ENCODE data around the gene IFRD2. TPM values are rescaled to one million over a fixed set of nuclear protein-coding genes. Genes with fewer than 3 reads are reported as not detected.

Gene IFRD2
- total and polyA plus RNA-seq, 9 of the 15 experiments (the other 6 are each of a cell fraction or from before 2014, with no cell fraction given), result 30.5 to 115 (median 52.8) TPM

DNA sequence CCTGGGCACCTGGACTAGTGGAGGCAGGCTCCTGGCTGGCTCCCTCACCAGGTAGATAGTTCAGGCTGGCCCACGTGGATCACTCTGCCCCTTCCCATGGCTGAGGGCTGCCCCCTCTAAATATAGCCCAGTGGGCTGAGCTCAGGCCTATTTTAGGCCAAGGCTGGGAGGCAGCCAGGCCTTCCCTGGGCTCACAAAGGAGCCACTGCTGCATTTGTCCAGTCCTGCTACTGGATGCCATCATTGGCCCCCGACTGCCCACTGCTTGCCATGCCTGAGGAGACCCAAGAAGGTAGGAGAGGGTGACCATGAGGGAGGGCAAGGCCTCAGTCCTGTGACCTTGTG lies 13.4 kb downstream of the IFRD2 start, which contains the start of gene LSMEM2 (continued):
- TF ChIP-seq, protein P1, sequence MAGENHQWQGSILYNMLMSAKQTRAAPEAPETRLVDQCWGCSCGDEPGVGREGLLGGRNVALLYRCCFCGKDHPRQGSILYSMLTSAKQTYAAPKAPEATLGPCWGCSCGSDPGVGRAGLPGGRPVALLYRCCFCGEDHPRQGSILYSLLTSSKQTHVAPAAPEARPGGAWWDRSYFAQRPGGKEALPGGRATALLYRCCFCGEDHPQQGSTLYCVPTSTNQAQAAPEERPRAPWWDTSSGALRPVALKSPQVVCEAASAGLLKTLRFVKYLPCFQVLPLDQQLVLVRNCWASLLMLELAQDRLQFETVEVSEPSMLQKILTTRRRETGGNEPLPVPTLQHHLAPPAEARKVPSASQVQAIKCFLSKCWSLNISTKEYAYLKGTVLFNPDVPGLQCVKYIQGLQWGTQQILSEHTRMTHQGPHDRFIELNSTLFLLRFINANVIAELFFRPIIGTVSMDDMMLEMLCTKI (IDR thresholded peaks at IDR 0.05; ENCODE audit: partially characterized antibody), result no peak
- TF ChIP-seq, protein P2, sequence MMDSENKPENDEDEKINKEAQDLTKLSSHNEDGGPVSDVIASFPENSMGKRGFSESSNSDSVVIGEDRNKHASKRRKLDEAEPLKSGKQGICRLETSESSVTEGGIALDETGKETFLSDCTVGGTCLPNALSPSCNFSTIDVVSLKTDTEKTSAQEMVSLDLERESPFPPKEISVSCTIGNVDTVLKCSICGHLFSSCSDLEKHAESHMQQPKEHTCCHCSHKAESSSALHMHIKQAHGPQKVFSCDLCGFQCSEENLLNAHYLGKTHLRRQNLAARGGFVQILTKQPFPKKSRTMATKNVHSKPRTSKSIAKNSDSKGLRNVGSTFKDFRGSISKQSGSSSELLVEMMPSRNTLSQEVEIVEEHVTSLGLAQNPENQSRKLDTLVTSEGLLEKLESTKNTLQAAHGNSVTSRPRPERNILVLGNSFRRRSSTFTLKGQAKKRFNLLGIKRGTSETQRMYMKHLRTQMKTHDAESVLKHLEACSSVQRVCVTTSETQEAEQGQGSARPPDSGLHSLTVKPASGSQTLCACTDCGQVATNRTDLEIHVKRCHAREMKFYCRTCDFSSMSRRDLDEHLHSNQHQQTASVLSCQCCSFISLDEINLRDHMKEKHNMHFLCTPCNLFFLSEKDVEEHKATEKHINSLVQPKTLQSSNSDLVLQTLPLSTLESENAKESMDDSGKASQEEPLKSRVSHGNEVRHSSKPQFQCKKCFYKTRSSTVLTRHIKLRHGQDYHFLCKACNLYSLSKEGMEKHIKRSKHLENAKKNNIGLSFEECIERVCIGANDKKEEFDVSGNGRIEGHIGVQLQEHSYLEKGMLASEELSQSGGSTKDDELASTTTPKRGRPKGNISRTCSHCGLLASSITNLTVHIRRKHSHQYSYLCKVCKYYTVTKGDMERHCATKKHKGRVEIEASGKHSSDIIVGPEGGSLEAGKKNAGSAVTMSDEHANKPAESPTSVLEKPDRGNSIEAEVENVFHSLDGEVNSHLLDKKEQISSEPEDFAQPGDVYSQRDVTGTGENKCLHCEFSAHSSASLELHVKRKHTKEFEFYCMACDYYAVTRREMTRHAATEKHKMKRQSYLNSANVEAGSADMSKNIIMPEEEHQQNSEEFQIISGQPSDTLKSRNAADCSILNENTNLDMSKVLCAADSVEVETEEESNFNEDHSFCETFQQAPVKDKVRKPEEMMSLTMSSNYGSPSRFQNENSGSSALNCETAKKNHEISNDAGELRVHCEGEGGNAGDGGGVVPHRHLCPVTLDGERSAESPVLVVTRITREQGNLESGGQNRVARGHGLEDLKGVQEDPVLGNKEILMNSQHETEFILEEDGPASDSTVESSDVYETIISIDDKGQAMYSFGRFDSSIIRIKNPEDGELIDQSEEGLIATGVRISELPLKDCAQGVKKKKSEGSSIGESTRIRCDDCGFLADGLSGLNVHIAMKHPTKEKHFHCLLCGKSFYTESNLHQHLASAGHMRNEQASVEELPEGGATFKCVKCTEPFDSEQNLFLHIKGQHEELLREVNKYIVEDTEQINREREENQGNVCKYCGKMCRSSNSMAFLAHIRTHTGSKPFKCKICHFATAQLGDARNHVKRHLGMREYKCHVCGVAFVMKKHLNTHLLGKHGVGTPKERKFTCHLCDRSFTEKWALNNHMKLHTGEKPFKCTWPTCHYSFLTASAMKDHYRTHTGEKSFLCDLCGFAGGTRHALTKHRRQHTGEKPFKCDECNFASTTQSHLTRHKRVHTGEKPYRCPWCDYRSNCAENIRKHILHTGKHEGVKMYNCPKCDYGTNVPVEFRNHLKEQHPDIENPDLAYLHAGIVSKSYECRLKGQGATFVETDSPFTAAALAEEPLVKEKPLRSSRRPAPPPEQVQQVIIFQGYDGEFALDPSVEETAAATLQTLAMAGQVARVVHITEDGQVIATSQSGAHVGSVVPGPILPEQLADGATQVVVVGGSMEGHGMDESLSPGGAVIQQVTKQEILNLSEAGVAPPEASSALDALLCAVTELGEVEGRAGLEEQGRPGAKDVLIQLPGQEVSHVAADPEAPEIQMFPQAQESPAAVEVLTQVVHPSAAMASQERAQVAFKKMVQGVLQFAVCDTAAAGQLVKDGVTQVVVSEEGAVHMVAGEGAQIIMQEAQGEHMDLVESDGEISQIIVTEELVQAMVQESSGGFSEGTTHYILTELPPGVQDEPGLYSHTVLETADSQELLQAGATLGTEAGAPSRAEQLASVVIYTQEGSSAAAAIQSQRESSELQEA (IDR thresholded peaks at IDR 0.05; ENCODE audit: low read depth), result no peak
- no peak for TF ChIP-seq MYC (IDR thresholded peaks at IDR 0.05; ENCODE audit: low read depth, low read length)
- TF ChIP-seq MYC (CRISPR knock-in tag; IDR thresholded peaks at IDR 0.05; ENCODE audit: borderline replicate concordance, low read depth), result no peak
- TF ChIP-seq, protein P3, sequence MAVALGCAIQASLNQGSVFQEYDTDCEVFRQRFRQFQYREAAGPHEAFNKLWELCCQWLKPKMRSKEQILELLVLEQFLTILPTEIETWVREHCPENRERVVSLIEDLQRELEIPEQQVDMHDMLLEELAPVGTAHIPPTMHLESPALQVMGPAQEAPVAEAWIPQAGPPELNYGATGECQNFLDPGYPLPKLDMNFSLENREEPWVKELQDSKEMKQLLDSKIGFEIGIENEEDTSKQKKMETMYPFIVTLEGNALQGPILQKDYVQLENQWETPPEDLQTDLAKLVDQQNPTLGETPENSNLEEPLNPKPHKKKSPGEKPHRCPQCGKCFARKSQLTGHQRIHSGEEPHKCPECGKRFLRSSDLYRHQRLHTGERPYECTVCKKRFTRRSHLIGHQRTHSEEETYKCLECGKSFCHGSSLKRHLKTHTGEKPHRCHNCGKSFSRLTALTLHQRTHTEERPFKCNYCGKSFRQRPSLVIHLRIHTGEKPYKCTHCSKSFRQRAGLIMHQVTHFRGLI (CRISPR knock-in tag; IDR thresholded peaks at IDR 0.05), result no peak
- no peak for TF ChIP-seq ZNF778 (CRISPR knock-in tag; IDR thresholded peaks at IDR 0.05)
- TF ChIP-seq, protein P4, sequence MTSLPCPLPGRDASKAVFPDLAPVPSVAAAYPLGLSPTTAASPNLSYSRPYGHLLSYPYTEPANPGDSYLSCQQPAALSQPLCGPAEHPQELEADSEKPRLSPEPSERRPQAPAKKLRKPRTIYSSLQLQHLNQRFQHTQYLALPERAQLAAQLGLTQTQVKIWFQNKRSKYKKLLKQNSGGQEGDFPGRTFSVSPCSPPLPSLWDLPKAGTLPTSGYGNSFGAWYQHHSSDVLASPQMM (CRISPR knock-in tag; IDR thresholded peaks at IDR 0.05), result no peak
- no peak for TF ChIP-seq FOXA3 (CRISPR knock-in tag; conservative IDR thresholded peaks at IDR 0.05 in 1 of 2, IDR thresholded peaks at IDR 0.05 in 1 of 2)
- no peak for TF ChIP-seq ZFPM2 (CRISPR knock-in tag; IDR thresholded peaks at IDR 0.05)
- no peak for TF ChIP-seq YY1 (IDR thresholded peaks at IDR 0.05; ENCODE audit: borderline replicate concordance in 1 of 3, control insufficient read depth in 1 of 3, extremely low read depth in 1 of 3, insufficient read depth in 3 of 3, insufficient read length in 1 of 3, insufficient replicate concordance in 2 of 3, low read depth in 1 of 3, low read length in 2 of 3)
